ENCODE data around the gene RBM20.
"Not testable (repeated sequence)": the region's sequence is repeated elsewhere in the genome, so short reads cannot be mapped to it uniquely, and the experiment has no call there.

RBM20 gene

GRCh38 chr10:110643653-110644597 is at the start of gene RBM20:
Gene RBM20, plus strand, starts transcription at chr10:110644336. Its CDS starts 119 bp downstream, at chr10:110644455.
- DNase-seq, result peak in 2 of 58 donors; percentile 9 to 34

GRCh38 chr10:110597476-110597875 is 46.7 kb upstream of the RBM20 start:
- no peak for DNase-seq

GRCh38 chr10:110600487-110601101 is 43.5 kb upstream of the RBM20 start:
- DNase-seq, result peak in 6 of 58 donors; percentile 2 to 20 (median 6)

GRCh38 chr10:110601581-110601980 is 42.6 kb upstream of the RBM20 start:
- no peak for DNase-seq

- DNase-seq, result no peak
Observed at GRCh38 chr10:110608087-110608486, 36.0 kb upstream of the RBM20 start.

- peak in 3 of 58 donors; percentile 3 to 6 (median 6) for DNase-seq
Observed at GRCh38 chr10:110609605-110610004, 34.5 kb upstream of the RBM20 start.

GRCh38 chr10:110610308-110610774 is 33.8 kb upstream of the RBM20 start:
- peak in 26 of 58 donors; percentile 3 to 47 (median 14) for DNase-seq

GRCh38 chr10:110610781-110611180 is 33.4 kb upstream of the RBM20 start:
- DNase-seq, result not testable (repeated sequence)

- no peak for DNase-seq
Observed at GRCh38 chr10:110612087-110612486, 32.0 kb upstream of the RBM20 start.

- no peak for DNase-seq
Observed at GRCh38 chr10:110612629-110613028, 31.5 kb upstream of the RBM20 start.

- no peak for DNase-seq
Observed at GRCh38 chr10:110613341-110613995, 30.7 kb upstream of the RBM20 start.

GRCh38 chr10:110613996-110614495 is 30.1 kb upstream of the RBM20 start:
- DNase-seq, result no peak

- DNase-seq, result no peak
Observed at GRCh38 chr10:110615057-110615747, 28.9 kb upstream of the RBM20 start.

GRCh38 chr10:110616493-110617033 is 27.6 kb upstream of the RBM20 start:
- no peak for DNase-seq

- no peak for DNase-seq
Observed at GRCh38 chr10:110617425-110618229, 26.5 kb upstream of the RBM20 start.

GRCh38 chr10:110618230-110618610 is 25.9 kb upstream of the RBM20 start:
- DNase-seq, result no peak

GRCh38 chr10:110619514-110620397 is 24.4 kb upstream of the RBM20 start:
- no peak for DNase-seq

GRCh38 chr10:110620398-110620719 is 23.8 kb upstream of the RBM20 start:
- DNase-seq, result no peak

GRCh38 chr10:110623316-110623715 is 20.8 kb upstream of the RBM20 start:
- DNase-seq, result not testable (repeated sequence)

All from anterior cingulate cortex (tissue), 58 donors.